PC-9 (cell line): ENCODE data around the gene ZNF41. TPM values are rescaled to one million over a fixed set of nuclear protein-coding genes. Genes with fewer than 3 reads are reported as not detected.

Source experiments
- Bru-seq: library from RNA; stranded (reverse); fragments of 400-500 nt; gene quantifications from one replicate; lab custom pipeline; 2021; lab: Mats Ljungman, UMichigan
- BruChase-seq, 2 experiments: library from RNA; stranded (reverse); fragments of 400-500 nt; gene quantifications; one replicate each; lab custom pipeline; 2021; lab: Mats Ljungman, UMichigan
- BruUV-seq: library from RNA; stranded (reverse); fragments of 400-500 nt; replicated peaks from 2 replicates; lab custom pipeline; 2021; lab: Mats Ljungman, UMichigan
- CTCF ChIA-PET: fragments of 300-600 bp; sonication (Branson Sonifier 250); formaldehyde crosslinking; loops from one replicate; lab custom pipeline; 2022; ENCODE audit warnings: antibody characterized with exemption; lab: Charles Lee
- POLR2A ChIA-PET: fragments of 300-600 bp; sonication (Branson Sonifier 250); formaldehyde crosslinking; loops from one replicate; lab custom pipeline; 2022; ENCODE audit warnings: antibody characterized with exemption; ENCODE audit not compliant: unreplicated experiment; lab: Charles Lee
- DNase-seq, 2 experiments: peaks; one replicate each; pipeline versions ENCODE4 v3.0.0 to v3.0.0-alpha.2; 2015 to 2022; ENCODE audit warnings: mixed read lengths in 1 of 2
- H2AFZ ChIP-seq: fragments of 200-600 bp; sonication (generic); 2 replicates; pipeline ENCODE4 v1.8.1; 2017; ENCODE audit warnings: antibody characterized with exemption
- H3F3A ChIP-seq: fragments of 200-600 bp; sonication (generic); 2 replicates; pipeline ENCODE4 v1.8.1; 2017; ENCODE audit warnings: antibody characterized with exemption, mild to moderate bottlenecking, low read depth; ENCODE audit not compliant: insufficient read depth
- H3K27ac ChIP-seq: fragments of 200-600 bp; sonication (generic); 2 replicates; pipeline ENCODE4 v1.6.1; 2016; ENCODE audit warnings: mixed run types
- H3K27me3 ChIP-seq: fragments of 200-600 bp; sonication (generic); 2 replicates; pipeline ENCODE4 v1.6.1; 2016; ENCODE audit warnings: low read depth, mixed run types; ENCODE audit not compliant: insufficient read depth
- H3K36me3 ChIP-seq: fragments of 200-600 bp; sonication (generic); 2 replicates; pipeline ENCODE4 v1.6.1; 2016; ENCODE audit warnings: low read depth, mixed run types
- H3K4me1 ChIP-seq: fragments of 200-600 bp; sonication (generic); replicated peaks from 2 replicates; pipeline ENCODE4 v1.6.1; 2016; ENCODE audit warnings: mixed run types; ENCODE audit not compliant: insufficient read depth
- H3K4me2 ChIP-seq: fragments of 200-600 bp; sonication (generic); 2 replicates; pipeline ENCODE4 v1.6.1; 2017; ENCODE audit warnings: mixed run types
- H3K4me3 ChIP-seq: fragments of 200-600 bp; sonication (generic); 2 replicates; pipeline ENCODE4 v1.6.1; 2016; ENCODE audit warnings: mixed run types
- H3K79me2 ChIP-seq: fragments of 200-600 bp; sonication (generic); 2 replicates; pipeline ENCODE4 v1.6.1; 2017; ENCODE audit warnings: low read depth, mixed run types
- H3K9me2 ChIP-seq: fragments of 200-600 bp; sonication (generic); 2 replicates; pipeline ENCODE4 v1.8.1; 2017; ENCODE audit warnings: mild to moderate bottlenecking; ENCODE audit not compliant: insufficient read depth
- H3K9me3 ChIP-seq: fragments of 200-600 bp; sonication (generic); 2 replicates; pipeline ENCODE4 v1.8.1; 2016; ENCODE audit warnings: low read depth; ENCODE audit not compliant: insufficient read depth
- H4K20me1 ChIP-seq: fragments of 200-600 bp; sonication (generic); 2 replicates; pipeline ENCODE4 v1.8.1; 2017; ENCODE audit not compliant: insufficient read depth
- CTCF ChIP-seq: fragments of 200-600 bp; sonication (generic); conservative IDR thresholded peaks from 2 replicates; pipeline ENCODE4 v1.6.1; 2017; ENCODE audit warnings: mixed run types, antibody characterized with exemption, mild to moderate bottlenecking, moderate library complexity
- EZH2 ChIP-seq: fragments of 200-600 bp; sonication (generic); IDR thresholded peaks from 2 replicates; pipeline ENCODE4 v1.8.0; 2017; ENCODE audit warnings: antibody characterized with exemption, low read depth
- intact Hi-C: fragments of 100-400 bp; cut with micrococcal nuclease; formaldehyde crosslinking; loops from one replicate; pipeline ENCODE4 v1.10.0; 2022; ENCODE audit not compliant: unreplicated experiment
- long read RNA-seq: library from polyadenylated mRNA; stranded (forward); transcript quantifications from one replicate; pipeline ENCODE4 v2.0.0, GENCODE V29; 2022
- total RNA-seq: library from RNA; stranded (reverse); gene quantifications from 2 replicates; pipeline ENCODE4 v1.2.3, GENCODE V29; 2021

The ZNF41 gene
- total RNA-seq (1.8 and 3.1 TPM in 2 replicates), Bru-seq, nascent RNA (percentile 49 among the genes with signal in this experiment), BruChase-seq, experiment 1, labeled RNA remaining after a 2-hour chase (percentile 56 among the genes with signal in this experiment), BruChase-seq, experiment 2, labeled RNA remaining after a 6-hour chase (percentile 47 among the genes with signal in this experiment)
- long read RNA-seq, full-length matches to known transcripts: 1 of 1 reads
- long read RNA-seq, partial matches to known transcripts: 0 of 1 reads
- long read RNA-seq, other reads (novel, unspliced or antisense): 0 of 1 reads

DNA sequence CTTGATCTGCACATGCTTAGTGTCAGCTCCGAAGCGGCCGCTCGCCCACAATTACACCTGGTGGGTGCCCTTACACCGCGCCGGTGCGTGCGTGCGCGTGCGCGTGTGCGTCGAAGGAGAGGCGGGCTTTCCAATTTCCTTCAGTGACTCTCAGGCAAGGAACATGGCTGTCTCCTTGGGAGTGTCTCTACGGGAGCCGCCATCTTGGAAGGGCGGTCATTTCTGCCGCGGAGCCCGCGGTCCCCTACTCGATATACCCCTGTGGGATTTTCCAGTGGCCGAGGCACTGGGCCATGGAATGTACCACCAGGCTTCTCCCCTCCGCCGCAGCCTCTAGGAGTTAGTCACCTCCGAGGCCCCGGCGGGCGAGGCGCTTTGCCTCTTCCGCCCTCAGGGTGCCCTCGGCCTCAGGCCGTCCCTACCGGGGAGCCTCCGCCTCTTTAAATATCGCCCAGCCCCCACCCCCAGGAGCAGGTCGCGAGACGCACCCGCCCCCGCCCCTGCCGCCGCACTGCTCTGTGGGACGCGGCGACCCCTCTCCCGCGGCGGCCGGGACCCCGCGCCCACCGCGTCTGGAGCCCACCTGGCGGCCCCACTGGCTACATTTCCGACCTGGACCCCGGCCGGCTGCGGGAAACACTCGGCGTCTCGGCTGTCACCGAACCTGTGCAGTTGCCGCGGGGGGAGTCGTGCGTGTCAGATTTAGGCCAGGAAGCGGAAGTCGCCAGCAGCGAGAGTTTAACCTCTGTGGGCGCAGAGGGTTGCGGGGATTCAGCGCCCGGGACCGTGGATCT is at the start of gene ZNF41:
Gene ZNF41, minus strand, starts transcription at position 711 of the 794 bp plus-strand sequence. CDS start 15,741 bp downstream, outside the sequence.
- Histone ChIP-seq H3K4me1 (no peaks in the 10 kb centered on the region), H3K4me2 (peak within 1 kb of the TSS; percentile 74), H3K79me2 (peaks cover 10% of the 10 kb centered on the region; the same call in 1 of the 2 replicates), H3K27ac (peak within 1 kb of the TSS; percentile 71), H3K9me2 (no peaks in the 10 kb centered on the region), H3K9me3 (no peaks in the 10 kb centered on the region), H4K20me1 (no peaks in the 10 kb centered on the region), H3K27me3 (no peaks in the 10 kb centered on the region), H3F3A (no peaks in the 10 kb centered on the region), H3K36me3 (no peaks in the 10 kb centered on the region), H3K4me3 (peak within 1 kb of the TSS; percentile 57), H2AFZ (peak within 1 kb of the TSS; percentile 22; the same call in 1 of the 2 replicates)
- peak; percentile 69 to 71 for DNase-seq
- TF ChIP-seq CTCF (no peak), EZH2 (no peak)
- intact Hi-C loops: no loop called here
- CTCF ChIA-PET: no interaction called here
- BruUV-seq: TSS peak; percentile 29
- POLR2A ChIA-PET: interaction anchor here (0.7 kb wide), 1 partner anchor 135 kb away, joined by 4 read pairs; no protein-coding TSS in a partner anchor

- no peaks in the 10 kb centered on the region for H3K36me3 ChIP-seq
- POLR2A ChIA-PET: no interaction called here
- no TSS peak for BruUV-seq
- CTCF ChIA-PET: no interaction called here
- no peak overlapping the region for H3K4me2 ChIP-seq
- H3K27ac ChIP-seq: no peak overlapping the region
- no peaks in the 10 kb centered on the region for H3K79me2 ChIP-seq
- intact Hi-C loops: no loop called here
- H3K9me3 ChIP-seq: no peaks in the 10 kb centered on the region
- H3K4me3 ChIP-seq: no peak overlapping the region
- no peaks in the 10 kb centered on the region for H3F3A ChIP-seq
- no peaks in the 10 kb centered on the region for H3K27me3 ChIP-seq
- no peaks in the 10 kb centered on the region for H3K9me2 ChIP-seq
- no peak overlapping the region for H2AFZ ChIP-seq
- TF ChIP-seq CTCF (no peak), EZH2 (no peak)
- H3K4me1 ChIP-seq: no peaks in the 10 kb centered on the region
- H4K20me1 ChIP-seq: no peaks in the 10 kb centered on the region
- no peak for DNase-seq
Measured at GRCh38 chrX:47530049-47530448, 47.0 kb upstream of the ZNF41 start.

DNA sequence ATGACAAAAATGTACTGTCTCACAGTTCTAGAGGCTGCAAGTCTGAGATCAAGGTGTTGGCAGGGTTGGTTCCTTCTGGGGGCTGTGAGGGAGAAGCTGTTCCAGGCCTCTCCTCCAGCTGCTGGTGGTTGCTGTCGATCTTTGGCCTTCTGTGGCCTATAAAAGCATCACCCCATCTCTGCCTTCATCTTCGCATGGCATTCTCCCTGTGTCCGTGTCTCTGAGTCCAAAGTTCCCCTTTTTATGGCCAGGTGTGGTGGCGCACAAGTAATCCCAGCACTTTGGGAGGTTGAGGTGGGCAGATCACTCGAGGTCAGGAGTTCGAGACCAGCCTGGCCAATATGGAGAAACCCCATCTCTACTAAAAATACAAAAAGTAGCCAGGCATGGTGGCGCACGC is 46.5 kb upstream of the ZNF41 start:
- Histone ChIP-seq H3K4me3 (no peak overlapping the region), H3K79me2 (no peaks in the 10 kb centered on the region), H2AFZ (no peak overlapping the region), H3K36me3 (no peaks in the 10 kb centered on the region), H3F3A (no peaks in the 10 kb centered on the region), H3K9me3 (no peaks in the 10 kb centered on the region), H3K9me2 (no peaks in the 10 kb centered on the region), H3K27me3 (no peaks in the 10 kb centered on the region), H3K4me1 (no peaks in the 10 kb centered on the region), H3K4me2 (no peak overlapping the region), H3K27ac (no peak overlapping the region), H4K20me1 (no peaks in the 10 kb centered on the region)
- no peak for DNase-seq
- CTCF ChIA-PET: no interaction called here
- intact Hi-C loops: no loop called here
- TF ChIP-seq EZH2 (no peak), CTCF (no peak)
- no TSS peak for BruUV-seq
- POLR2A ChIA-PET: no interaction called here
